ENCODE measurements around the gene MSL1. TPM values are rescaled to one million over a fixed set of nuclear protein-coding genes. Genes with fewer than 3 reads are reported as not detected.
A peak's percentile ranks its signal among the peaks of the same experiment; 100 is the strongest.

Gene MSL1
- total and polyA plus RNA-seq, 9 of the 15 experiments (the other 6 are each of a cell fraction or from before 2014, with no cell fraction given): 13.8 to 120 (median 61.9) TPM

GRCh38 chr17:40100669-40101366 lies 21.0 kb upstream of the MSL1 start (continued):
- TF ChIP-seq, protein P1, sequence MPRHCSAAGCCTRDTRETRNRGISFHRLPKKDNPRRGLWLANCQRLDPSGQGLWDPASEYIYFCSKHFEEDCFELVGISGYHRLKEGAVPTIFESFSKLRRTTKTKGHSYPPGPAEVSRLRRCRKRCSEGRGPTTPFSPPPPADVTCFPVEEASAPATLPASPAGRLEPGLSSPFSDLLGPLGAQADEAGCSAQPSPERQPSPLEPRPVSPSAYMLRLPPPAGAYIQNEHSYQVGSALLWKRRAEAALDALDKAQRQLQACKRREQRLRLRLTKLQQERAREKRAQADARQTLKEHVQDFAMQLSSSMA (CRISPR knock-in tag; IDR thresholded peaks at IDR 0.05): no peak
- peak; percentile 68; the same call in 1 of the 2 replicates for TF ChIP-seq ZNF263 (CRISPR knock-in tag; IDR thresholded peaks at IDR 0.05; ENCODE audit: borderline replicate concordance)
- TF ChIP-seq L3MBTL2 (IDR thresholded peaks at IDR 0.05): peak; percentile 99
- TF ChIP-seq ZNF77 (CRISPR knock-in tag; IDR thresholded peaks at IDR 0.05): no peak
- no peak for TF ChIP-seq HDGF (IDR thresholded peaks at IDR 0.05)
- TF ChIP-seq SREBF1 (IDR thresholded peaks at IDR 0.05; ENCODE audit: borderline replicate concordance, low read depth, low read length): 0 out of 2 replicates have a peak, but pooled peaks have one; percentile 47
- TF ChIP-seq, protein P2, sequence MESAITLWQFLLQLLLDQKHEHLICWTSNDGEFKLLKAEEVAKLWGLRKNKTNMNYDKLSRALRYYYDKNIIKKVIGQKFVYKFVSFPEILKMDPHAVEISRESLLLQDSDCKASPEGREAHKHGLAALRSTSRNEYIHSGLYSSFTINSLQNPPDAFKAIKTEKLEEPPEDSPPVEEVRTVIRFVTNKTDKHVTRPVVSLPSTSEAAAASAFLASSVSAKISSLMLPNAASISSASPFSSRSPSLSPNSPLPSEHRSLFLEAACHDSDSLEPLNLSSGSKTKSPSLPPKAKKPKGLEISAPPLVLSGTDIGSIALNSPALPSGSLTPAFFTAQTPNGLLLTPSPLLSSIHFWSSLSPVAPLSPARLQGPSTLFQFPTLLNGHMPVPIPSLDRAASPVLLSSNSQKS (CRISPR knock-in tag; IDR thresholded peaks at IDR 0.05): no peak
- no peak for TF ChIP-seq E2F5 (CRISPR knock-in tag; IDR thresholded peaks at IDR 0.05)
- TF ChIP-seq, protein P3, sequence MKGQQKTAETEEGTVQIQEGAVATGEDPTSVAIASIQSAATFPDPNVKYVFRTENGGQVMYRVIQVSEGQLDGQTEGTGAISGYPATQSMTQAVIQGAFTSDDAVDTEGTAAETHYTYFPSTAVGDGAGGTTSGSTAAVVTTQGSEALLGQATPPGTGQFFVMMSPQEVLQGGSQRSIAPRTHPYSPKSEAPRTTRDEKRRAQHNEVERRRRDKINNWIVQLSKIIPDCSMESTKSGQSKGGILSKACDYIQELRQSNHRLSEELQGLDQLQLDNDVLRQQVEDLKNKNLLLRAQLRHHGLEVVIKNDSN (CRISPR knock-in tag; IDR thresholded peaks at IDR 0.05): peak; percentile 94
- TF ChIP-seq MBD1 (CRISPR knock-in tag; IDR thresholded peaks at IDR 0.05): no peak
- TF ChIP-seq, protein P4, sequence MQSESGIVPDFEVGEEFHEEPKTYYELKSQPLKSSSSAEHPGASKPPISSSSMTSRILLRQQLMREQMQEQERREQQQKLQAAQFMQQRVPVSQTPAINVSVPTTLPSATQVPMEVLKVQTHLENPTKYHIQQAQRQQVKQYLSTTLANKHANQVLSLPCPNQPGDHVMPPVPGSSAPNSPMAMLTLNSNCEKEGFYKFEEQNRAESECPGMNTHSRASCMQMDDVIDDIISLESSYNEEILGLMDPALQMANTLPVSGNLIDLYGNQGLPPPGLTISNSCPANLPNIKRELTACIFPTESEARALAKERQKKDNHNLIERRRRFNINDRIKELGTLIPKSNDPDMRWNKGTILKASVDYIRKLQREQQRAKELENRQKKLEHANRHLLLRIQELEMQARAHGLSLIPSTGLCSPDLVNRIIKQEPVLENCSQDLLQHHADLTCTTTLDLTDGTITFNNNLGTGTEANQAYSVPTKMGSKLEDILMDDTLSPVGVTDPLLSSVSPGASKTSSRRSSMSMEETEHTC (IDR thresholded peaks at IDR 0.05): peak; percentile 90
- peak; percentile 61 for TF ChIP-seq CBFA2T2 (conservative IDR thresholded peaks at IDR 0.05)
- peak; percentile 14 to 54; a peak in 2 of 4 replicates for TF ChIP-seq SIN3A (IDR thresholded peaks at IDR 0.05; ENCODE audit: borderline replicate concordance in 2 of 2, control insufficient read depth in 1 of 2, low read depth in 2 of 2, low read length in 2 of 2)
- TF ChIP-seq, protein P5, sequence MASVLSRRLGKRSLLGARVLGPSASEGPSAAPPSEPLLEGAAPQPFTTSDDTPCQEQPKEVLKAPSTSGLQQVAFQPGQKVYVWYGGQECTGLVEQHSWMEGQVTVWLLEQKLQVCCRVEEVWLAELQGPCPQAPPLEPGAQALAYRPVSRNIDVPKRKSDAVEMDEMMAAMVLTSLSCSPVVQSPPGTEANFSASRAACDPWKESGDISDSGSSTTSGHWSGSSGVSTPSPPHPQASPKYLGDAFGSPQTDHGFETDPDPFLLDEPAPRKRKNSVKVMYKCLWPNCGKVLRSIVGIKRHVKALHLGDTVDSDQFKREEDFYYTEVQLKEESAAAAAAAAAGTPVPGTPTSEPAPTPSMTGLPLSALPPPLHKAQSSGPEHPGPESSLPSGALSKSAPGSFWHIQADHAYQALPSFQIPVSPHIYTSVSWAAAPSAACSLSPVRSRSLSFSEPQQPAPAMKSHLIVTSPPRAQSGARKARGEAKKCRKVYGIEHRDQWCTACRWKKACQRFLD (CRISPR knock-in tag; IDR thresholded peaks at IDR 0.05): peak; percentile 42; the same call in 1 of the 2 replicates
- no peak; a peak in 1 of 4 replicates for TF ChIP-seq ETV6 (IDR thresholded peaks at IDR 0.05; ENCODE audit: borderline replicate concordance in 1 of 2, low read depth in 2 of 2, low read length in 1 of 2)
- no peak for TF ChIP-seq ETV6 (CRISPR knock-in tag; IDR thresholded peaks at IDR 0.05; ENCODE audit: borderline replicate concordance)
- TF ChIP-seq DPF2 (IDR thresholded peaks at IDR 0.05): peak; percentile 87
- no peak for TF ChIP-seq NR2F6 (CRISPR knock-in tag; IDR thresholded peaks at IDR 0.05)
- no peak for TF ChIP-seq SP2 (IDR thresholded peaks at IDR 0.05; ENCODE audit: extremely low read depth, low read depth, low read length, poor library complexity, severe bottlenecking)
